IMR-90 (cell line): ENCODE measurements around the gene HLA-F. TPM values are rescaled to one million over a fixed set of nuclear protein-coding genes. Genes with fewer than 3 reads are reported as not detected.

Experiments used
- ATAC-seq: fragments of 200-7000 bp; cut with Tn5 transposase; 2 replicates; pipeline ENCODE4 v1.9.1; 2020; ENCODE audit warnings: low read depth, mild to moderate bottlenecking, moderate library complexity
- BruUV-seq: library from RNA; stranded (reverse); fragments of 400-500 nt; replicated peaks from 2 replicates; lab custom pipeline; 2021; lab: Mats Ljungman, UMichigan
- CTCF ChIA-PET: fragments of 300-600 bp; formaldehyde crosslinking; extraction: SDS; loops from one replicate; lab custom pipeline; 2021; ENCODE audit warnings: antibody characterized with exemption; lab: Yijun Ruan, JAX
- POLR2A ChIA-PET: fragments of 300-600 bp; sonication (Branson Sonifier 250); formaldehyde crosslinking; loops from one replicate; lab custom pipeline; 2022; ENCODE audit warnings: antibody characterized with exemption; ENCODE audit not compliant: unreplicated experiment; lab: Charles Lee
- DNase-seq: peaks from one replicate; pipeline ENCODE4 v3.0.0; 2013
- H2AFZ ChIP-seq: replicated peaks from 2 replicates; pipeline ENCODE3; 2013; ENCODE audit warnings: low read length, mild to moderate bottlenecking; ENCODE audit not compliant: poor library complexity
- H2AK5ac ChIP-seq: 2 replicates; pipeline ENCODE4 v1.6.1; 2013; ENCODE audit warnings: low read depth, low read length, inconsistent platforms
- H2AK9ac ChIP-seq: replicated peaks from 2 replicates; pipeline ENCODE3; 2013; ENCODE audit warnings: mild to moderate bottlenecking, low read depth, low read length, moderate library complexity; ENCODE audit not compliant: poor library complexity
- H2BK120ac ChIP-seq: 2 replicates; pipeline ENCODE4 v1.6.1; 2013; ENCODE audit warnings: low read depth, low read length, inconsistent platforms
- H2BK15ac ChIP-seq: 3 replicates; pipeline ENCODE4 v1.6.1; 2013; ENCODE audit warnings: low read depth, low read length, inconsistent platforms
- H2BK20ac ChIP-seq: 2 replicates; pipeline ENCODE4 v1.6.1; 2013; ENCODE audit warnings: low read depth, mild to moderate bottlenecking, inconsistent platforms, low read length, moderate library complexity
- H2BK5ac ChIP-seq: 2 replicates; pipeline ENCODE4 v1.6.1; 2013; ENCODE audit warnings: mild to moderate bottlenecking, low read depth, low read length, inconsistent platforms; ENCODE audit not compliant: poor library complexity, severe bottlenecking
- H3K14ac ChIP-seq: replicated peaks from 2 replicates; pipeline ENCODE4 v1.6.1; 2013; ENCODE audit warnings: low read depth, low read length, inconsistent platforms
- H3K18ac ChIP-seq: 2 replicates; pipeline ENCODE4 v1.6.1; 2013; ENCODE audit warnings: low read depth, low read length, control low read depth
- H3K23ac ChIP-seq: 2 replicates; pipeline ENCODE4 v1.6.1; 2013; ENCODE audit warnings: low read depth, low read length, inconsistent platforms
- H3K27ac ChIP-seq: 2 replicates; pipeline ENCODE4 v1.5.1; 2013; ENCODE audit warnings: mild to moderate bottlenecking, control low read depth, low read length; ENCODE audit not compliant: insufficient read depth
- H3K27me3 ChIP-seq: 2 replicates; pipeline ENCODE4 v1.6.1; 2013; ENCODE audit warnings: low read length; ENCODE audit not compliant: control insufficient read depth, insufficient read depth
- H3K36me3 ChIP-seq: 2 replicates; pipeline ENCODE4 v1.6.1; 2013; ENCODE audit warnings: low read length, mixed read lengths; ENCODE audit not compliant: control insufficient read depth, insufficient read depth
- H3K4ac ChIP-seq: 2 replicates; pipeline ENCODE4 v1.6.1; 2013; ENCODE audit warnings: low read depth, low read length, inconsistent platforms
- H3K4me1 ChIP-seq: 2 replicates; pipeline ENCODE4 v1.6.1; 2013; ENCODE audit warnings: low read length, mixed read lengths; ENCODE audit not compliant: control insufficient read depth, insufficient read depth
- H3K4me2 ChIP-seq: 2 replicates; pipeline ENCODE4 v1.6.1; 2013; ENCODE audit warnings: low read depth, mild to moderate bottlenecking, control low read depth, low read length, moderate library complexity
- H3K4me3 ChIP-seq: 2 replicates; pipeline ENCODE4 v1.5.1; 2013; ENCODE audit warnings: low read depth, mild to moderate bottlenecking, control low read depth, low read length, moderate library complexity; ENCODE audit not compliant: insufficient read depth
- H3K56ac ChIP-seq: 2 replicates; pipeline ENCODE4 v1.6.1; 2013; ENCODE audit warnings: low read length, inconsistent platforms; ENCODE audit not compliant: insufficient read depth; ENCODE audit errors: extremely low read depth
- H3K79me1 ChIP-seq, 2 experiments: 2 replicates each; pipeline ENCODE4 v1.6.1; 2013; ENCODE audit warnings: low read length in 2 of 2, inconsistent platforms in 1 of 2, low read depth in 1 of 2
- H3K9ac ChIP-seq: 2 replicates; pipeline ENCODE4 v1.6.1; 2013; ENCODE audit warnings: low read depth, low read length, control low read depth
- H3K9me1 ChIP-seq: 2 replicates; pipeline ENCODE4 v1.6.1; 2013; ENCODE audit warnings: low read length, inconsistent platforms; ENCODE audit not compliant: insufficient read depth
- H3K9me3 ChIP-seq: 2 replicates; pipeline ENCODE4 v1.6.1; 2013; ENCODE audit warnings: low read length; ENCODE audit not compliant: control insufficient read depth, insufficient read depth
- H4K20me1 ChIP-seq: 2 replicates; pipeline ENCODE4 v1.6.1; 2013; ENCODE audit warnings: low read length, inconsistent platforms; ENCODE audit not compliant: insufficient read depth
- H4K5ac ChIP-seq: 2 replicates; pipeline ENCODE4 v1.6.1; 2013; ENCODE audit warnings: mild to moderate bottlenecking, low read depth, low read length, control low read depth
- H4K8ac ChIP-seq, 2 experiments: 2 replicates each; pipeline ENCODE4 v1.6.1; 2013; ENCODE audit warnings: low read depth in 2 of 2, low read length in 2 of 2, control low read depth in 1 of 2, inconsistent platforms in 1 of 2
- H4K91ac ChIP-seq: 2 replicates; pipeline ENCODE4 v1.6.1; 2013; ENCODE audit warnings: low read depth, low read length, inconsistent platforms; ENCODE audit not compliant: insufficient read depth
- CEBPB ChIP-seq: IDR thresholded peaks from 2 replicates; pipeline ENCODE4 v1.6.1; 2012; ENCODE audit warnings: low read depth, low read length, improper control_type of control experiment
- MXI1 ChIP-seq: IDR thresholded peaks from 2 replicates; pipeline ENCODE4 v1.6.1; 2012; ENCODE audit warnings: low read depth, mild to moderate bottlenecking, low read length, moderate library complexity, borderline replicate concordance
- RAD21 ChIP-seq: IDR thresholded peaks from 2 replicates; pipeline ENCODE4 v1.6.1; 2012; ENCODE audit warnings: low read length, improper control_type of control experiment
- USF2 ChIP-seq: fragments of 150-350 bp; IDR thresholded peaks from 2 replicates; pipeline ENCODE4 v1.6.1; 2017; ENCODE audit warnings: mild to moderate bottlenecking, antibody characterized with exemption, low read length, low read depth
- WGBS, 2 experiments: methylation state at CpG; one replicate each; pipeline versions ENCODE4 v1.1.5 to v1.1.7; 2013; ENCODE audit warnings: missing lambda C conversion rate in 2 of 2; ENCODE audit not compliant: insufficient read length in 1 of 2; ENCODE audit errors: extremely low coverage in 2 of 2; 5-methylcytosine and 5-hydroxymethylcytosine counted together
- dilution Hi-C: fragments of 300-500 bp; cut with HindIII; formaldehyde crosslinking; loops from one replicate; pipeline ENCODE4 v1.14.3; 2018; ENCODE audit warnings: low sequenced_read_pairs; ENCODE audit not compliant: unreplicated experiment
- in situ Hi-C: fragments of 300-500 bp; cut with MboI; formaldehyde crosslinking; loops from 3 replicates; pipeline ENCODE4 v1.14.3; 2019; ENCODE audit warnings: low sequenced_read_pairs, inconsistent platforms, mixed read lengths
- intact Hi-C: fragments of 100-400 bp; cut with micrococcal nuclease; formaldehyde crosslinking; loops from 2 replicates; pipeline ENCODE4 v1.10.0; 2022
- polyA plus RNA-seq, 3 experiments: library from polyadenylated mRNA; depleted of rRNA; stranded (reverse); fragments of >200 nt; gene quantifications; 2 replicates each; pipeline ENCODE4 v1.2.3, GENCODE V29; 2012; ENCODE audit warnings: low replicate concordance in 1 of 3
- total RNA-seq: library from RNA; depleted of rRNA; stranded (reverse); fragments of >200 nt; gene quantifications from 2 replicates; pipeline ENCODE4 v1.2.3, GENCODE V29; 2012

The HLA-F gene
- total and polyA plus RNA-seq, 2 of the 4 experiments (the other 2 are of a cell fraction): not detected

DNA sequence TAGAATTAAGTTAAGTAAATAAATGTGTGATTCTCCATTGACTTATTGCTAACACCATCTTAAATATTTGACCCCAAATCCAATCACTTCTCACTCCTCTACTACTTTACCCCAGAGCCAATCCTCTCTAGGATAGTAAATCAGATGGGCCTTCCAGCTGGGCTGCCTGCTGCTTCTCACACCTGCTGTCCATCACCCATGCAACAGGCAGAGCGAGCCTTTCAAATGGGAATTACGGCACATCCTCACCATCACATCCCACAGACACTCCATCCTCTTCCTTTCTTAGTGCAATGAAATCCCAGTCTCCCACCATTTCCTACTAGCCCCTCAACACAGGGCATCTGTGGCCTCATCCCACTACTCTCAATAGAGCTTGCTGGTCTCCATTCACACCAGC is 34.0 kb downstream of the HLA-F start:
- peaks cover 25% of the 10 kb centered on the region for H3K27me3 ChIP-seq
- no peaks in the 10 kb centered on the region for H3K36me3 ChIP-seq
- no peak overlapping the region for H3K27ac ChIP-seq
- dilution Hi-C loops (no loop called here), intact Hi-C loops (no loop called here), in situ Hi-C loops (no loop called here)
- no peak overlapping the region for H3K23ac ChIP-seq
- no peak overlapping the region for H3K4me3 ChIP-seq
- no peaks in the 10 kb centered on the region for H4K20me1 ChIP-seq
- H3K18ac ChIP-seq: no peak overlapping the region
- H3K14ac ChIP-seq: no peak overlapping the region
- DNase-seq (no peak), ATAC-seq (no peak)
- no peak overlapping the region for H2AK9ac ChIP-seq
- WGBS, 2 experiments: 39% methylated on average over 2 of the region's 2 CpGs; no CpG with 5 or more reads in 1 of the 2 experiments
- no peaks in the 10 kb centered on the region for H3K9me1 ChIP-seq
- H2BK120ac ChIP-seq: no peak overlapping the region
- POLR2A ChIA-PET: no interaction called here
- H3K4me1 ChIP-seq: no peaks in the 10 kb centered on the region
- no peaks in the 10 kb centered on the region for H3K9me3 ChIP-seq
- H2AFZ ChIP-seq: no peak overlapping the region
- H4K8ac ChIP-seq: no peak overlapping the region
- no peak overlapping the region for H2BK5ac ChIP-seq
- no peak overlapping the region for H3K4ac ChIP-seq
- no peak overlapping the region for H2BK20ac ChIP-seq
- CTCF ChIA-PET: interaction anchor here (1.2 kb wide), 1 partner anchor 104 kb away, joined by 5 read pairs; no protein-coding TSS in a partner anchor
- 0 out of 4 replicates have a peak, but pooled peaks cover 0 to under 1% of the 10 kb centered on the region in 2 experiments for H3K79me1 ChIP-seq
- BruUV-seq: no TSS peak
- H2AK5ac ChIP-seq: no peak overlapping the region
- H3K9ac ChIP-seq: no peak overlapping the region
- no peak overlapping the region for H4K5ac ChIP-seq
- no peak overlapping the region for H2BK15ac ChIP-seq
- H3K56ac ChIP-seq: no peak overlapping the region
- no peak for TF ChIP-seq CEBPB
- TF ChIP-seq MXI1: no peak
- no peak for TF ChIP-seq USF2
- no peak for TF ChIP-seq RAD21
- no peak overlapping the region for H3K4me2 ChIP-seq
- no peak overlapping the region for H4K91ac ChIP-seq
